Activated CD4-positive, alpha-beta T cell treated with anti-CD3 and anti-CD28 coated beads, Interleukin-2, amount 50 U/mL, for 16 hours (primary cell): ENCODE results near the gene GTSE1.

ENCODE experiments used
- DNase-seq: peaks from one replicate; pipeline ENCODE4 v3.0.0-alpha.2; 2020

GTSE1 gene

GRCh38 chr22:46275455-46276122 is 21.1 kb upstream of the GTSE1 start:
- DNase-seq: no peak

GRCh38 chr22:46276563-46276962 is 20.1 kb upstream of the GTSE1 start:
- DNase-seq: no peak

- no peak for DNase-seq
Observed at GRCh38 chr22:46278656-46279645, 17.7 kb upstream of the GTSE1 start.

DNA sequence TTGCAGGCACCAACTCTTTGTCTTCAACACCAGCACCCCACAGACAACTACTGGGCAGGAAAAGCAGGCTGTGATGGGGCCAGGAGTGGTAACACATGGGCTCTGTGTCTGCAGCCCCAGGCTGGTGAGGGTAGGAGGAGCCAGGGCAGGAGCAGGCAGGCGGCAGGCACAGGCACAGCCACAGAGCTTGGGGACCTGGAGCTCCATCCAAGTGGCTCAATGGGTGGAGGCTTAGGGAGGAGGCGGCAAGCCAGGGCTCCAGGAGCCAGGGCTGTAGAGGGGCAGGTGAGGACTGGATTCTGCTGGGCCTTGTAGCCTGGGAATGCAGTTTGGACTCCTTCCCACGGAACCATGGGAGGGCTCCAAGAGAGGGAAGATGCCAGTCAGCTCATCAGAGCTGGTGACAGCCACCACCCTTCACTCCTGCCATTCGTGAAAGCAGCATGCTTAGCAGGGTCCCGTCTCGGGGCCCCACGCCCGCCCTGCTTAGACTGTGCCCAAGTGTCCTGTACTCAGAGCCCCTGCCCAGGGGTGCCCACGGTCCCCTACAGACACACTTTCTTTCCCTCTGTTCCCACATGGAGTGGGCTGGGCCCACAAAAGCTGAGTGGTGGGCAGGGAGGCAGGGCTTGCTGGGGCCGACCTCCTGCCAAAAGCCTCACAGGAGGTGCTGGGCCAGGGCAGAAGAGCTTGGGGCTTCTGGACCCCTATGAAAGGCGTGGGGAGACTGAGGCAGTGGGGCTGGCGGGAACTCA is 16.4 kb upstream of the GTSE1 start:
- no peak for DNase-seq

GRCh38 chr22:46280999-46281623 is 15.6 kb upstream of the GTSE1 start:
- no peak for DNase-seq

- DNase-seq: no peak
Observed at GRCh38 chr22:46281866-46282678, 14.6 kb upstream of the GTSE1 start.

- DNase-seq: no peak
Observed at GRCh38 chr22:46286006-46286405, 10.7 kb upstream of the GTSE1 start.

DNA sequence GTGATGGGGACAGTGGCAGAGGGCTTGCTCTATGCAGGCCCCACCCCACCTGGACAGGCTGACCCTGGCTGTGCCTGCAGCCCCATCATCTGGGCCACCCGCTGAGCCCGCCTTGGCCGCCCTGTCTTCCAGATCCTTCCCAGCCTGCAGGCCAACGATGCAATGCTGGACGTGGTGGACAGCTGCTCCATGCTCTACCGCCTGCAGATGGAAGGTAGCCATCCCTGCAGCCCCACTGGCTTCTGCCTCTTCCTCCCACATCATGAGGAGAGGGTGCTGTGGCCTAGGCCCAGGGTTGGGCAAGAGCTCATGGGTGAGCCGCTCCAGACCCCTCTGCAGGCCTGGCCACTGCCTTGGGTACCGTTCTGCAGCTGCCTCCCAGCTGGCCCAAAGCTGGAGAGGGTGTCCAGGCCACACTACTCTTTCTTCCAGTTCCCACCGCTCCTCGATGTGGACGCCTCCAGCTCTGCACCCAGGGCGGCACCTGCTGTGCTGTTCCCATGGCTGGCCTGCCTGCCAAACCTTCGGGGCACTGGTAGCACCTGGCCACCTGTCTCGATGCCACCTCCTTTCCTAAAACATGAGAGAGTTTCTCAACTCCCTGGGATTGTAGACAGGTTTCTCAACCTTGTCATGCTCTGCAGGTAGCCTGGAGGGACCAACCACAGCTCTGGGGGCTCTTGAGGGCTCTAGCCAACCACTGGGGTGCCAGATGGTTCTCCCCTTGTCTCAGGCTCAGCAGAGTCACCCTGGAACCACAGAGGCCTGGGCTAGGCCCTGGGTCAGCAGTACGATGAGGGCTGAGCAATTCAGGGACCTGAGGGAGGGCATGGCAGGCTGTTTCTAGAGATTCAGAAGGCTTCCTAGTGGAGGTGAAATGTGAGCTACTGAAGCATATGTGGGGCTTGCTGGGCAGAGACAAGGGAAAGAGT is 9.5 kb upstream of the GTSE1 start:
- no peak for DNase-seq

DNA sequence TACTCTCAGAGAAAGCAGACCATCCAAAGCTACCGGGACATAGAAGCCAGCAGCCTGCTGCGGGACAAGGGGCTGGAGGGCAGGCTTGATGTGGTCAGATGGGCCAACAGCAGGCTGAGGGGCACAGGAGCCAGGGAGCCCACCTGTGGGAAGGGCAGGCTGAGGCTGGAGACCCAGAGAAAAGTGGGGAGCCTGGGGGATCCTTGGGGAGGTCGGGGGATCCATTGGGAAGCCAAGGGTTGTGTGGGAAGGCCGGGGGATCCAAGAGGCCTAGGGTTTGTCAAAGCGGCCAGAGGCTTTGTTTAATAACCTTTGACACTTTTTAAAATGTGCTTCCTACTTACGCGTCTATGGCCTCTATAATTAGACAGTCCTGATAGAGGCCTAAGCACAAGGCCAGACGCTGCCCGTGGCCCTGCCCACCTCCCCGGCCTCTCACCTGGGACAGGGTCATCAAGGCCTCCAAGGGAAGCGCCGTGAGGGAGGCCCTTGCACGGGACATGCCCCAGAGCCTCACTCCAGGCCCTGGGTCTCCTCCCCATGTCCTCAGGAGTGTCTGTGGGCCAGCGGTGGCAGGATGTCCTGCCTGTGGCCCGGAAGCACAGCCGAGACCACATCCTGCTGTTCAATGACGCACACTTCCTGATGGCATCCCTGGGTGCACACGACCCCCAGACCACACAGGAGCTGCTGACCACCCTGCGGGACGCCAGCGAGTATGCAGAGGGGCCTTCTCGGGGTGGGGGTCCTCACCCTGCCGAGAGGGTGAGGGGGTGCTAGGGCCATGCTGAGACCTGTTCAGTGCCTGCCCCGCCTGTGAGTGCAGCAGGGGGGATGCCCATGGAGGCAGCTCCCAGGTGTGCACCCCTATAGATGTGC is 8.6 kb upstream of the GTSE1 start:
- peak; percentile 67 for DNase-seq

DNA sequence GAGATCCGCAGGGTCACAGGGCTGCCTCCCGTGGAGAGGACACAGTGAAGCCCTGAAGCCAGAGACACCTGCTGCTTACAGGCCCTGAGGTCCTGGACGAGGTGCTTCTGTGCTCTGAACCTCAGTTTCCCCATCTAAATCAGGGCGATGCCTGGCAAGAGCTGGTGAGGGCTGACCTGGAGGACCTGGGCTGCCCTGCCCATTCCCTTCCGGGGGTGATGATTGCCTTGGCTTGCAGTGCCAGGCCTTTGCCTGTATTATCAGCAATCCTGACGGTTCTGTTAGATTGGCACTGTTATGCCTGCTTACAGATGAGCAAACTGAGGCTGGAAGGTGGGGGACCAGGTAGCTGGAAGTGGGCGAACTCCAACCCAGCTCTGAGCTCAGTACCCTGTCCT is 7.8 kb upstream of the GTSE1 start:
- DNase-seq: no peak

- no peak for DNase-seq
Observed at GRCh38 chr22:46289244-46289891, 7.3 kb upstream of the GTSE1 start.

GRCh38 chr22:46290121-46290842 is 6.4 kb upstream of the GTSE1 start:
- DNase-seq: no peak

DNA sequence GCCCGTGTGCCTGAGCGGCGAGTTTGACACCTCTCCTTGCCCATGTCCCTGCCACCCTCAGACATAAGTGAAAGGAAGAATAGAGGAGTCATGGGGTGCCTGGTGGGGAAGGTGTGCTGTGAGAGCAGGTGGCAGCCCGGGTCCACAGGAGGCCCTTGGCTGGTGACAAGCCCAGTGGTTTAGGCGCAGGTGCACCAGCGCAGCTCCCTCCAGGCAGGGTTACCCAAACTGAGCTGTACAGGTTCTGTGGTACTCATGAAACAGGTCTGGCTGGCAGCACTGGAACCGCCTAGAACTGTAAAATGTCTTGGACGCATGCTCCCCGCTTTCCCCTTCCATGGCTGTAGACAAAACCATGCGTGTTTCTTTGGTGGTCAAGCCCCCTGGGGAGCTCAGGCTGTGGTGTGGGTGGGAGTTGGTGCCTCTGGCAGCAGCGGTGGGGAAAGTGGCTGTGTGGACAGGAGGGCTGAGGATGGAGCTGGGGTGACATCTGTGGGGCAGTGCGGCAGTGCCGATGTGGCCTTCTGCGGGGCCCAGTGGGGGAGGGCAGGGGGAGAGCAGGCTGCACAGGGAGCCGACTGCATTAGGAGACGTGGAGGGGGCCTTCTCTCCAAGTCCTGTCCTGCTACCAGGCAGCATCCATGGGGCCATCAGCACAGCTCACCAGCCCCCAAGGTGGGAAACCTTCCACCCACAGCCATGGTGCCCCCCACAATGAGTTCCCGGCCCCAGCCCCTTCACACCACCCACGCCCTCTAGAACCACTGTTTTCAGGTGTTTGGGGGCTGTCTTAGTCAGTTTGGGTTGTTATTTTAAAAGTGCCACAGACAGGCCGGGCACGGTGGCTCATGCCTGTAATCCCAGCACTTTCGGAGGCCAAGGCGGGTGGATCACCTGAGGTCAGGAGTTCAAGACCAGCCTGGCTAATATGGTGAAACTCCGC is 5.6 kb upstream of the GTSE1 start:
- no peak for DNase-seq

GRCh38 chr22:46292173-46292572 is 4.5 kb upstream of the GTSE1 start:
- no peak for DNase-seq

- no peak for DNase-seq
Observed at GRCh38 chr22:46292732-46293131, 3.9 kb upstream of the GTSE1 start.

DNA sequence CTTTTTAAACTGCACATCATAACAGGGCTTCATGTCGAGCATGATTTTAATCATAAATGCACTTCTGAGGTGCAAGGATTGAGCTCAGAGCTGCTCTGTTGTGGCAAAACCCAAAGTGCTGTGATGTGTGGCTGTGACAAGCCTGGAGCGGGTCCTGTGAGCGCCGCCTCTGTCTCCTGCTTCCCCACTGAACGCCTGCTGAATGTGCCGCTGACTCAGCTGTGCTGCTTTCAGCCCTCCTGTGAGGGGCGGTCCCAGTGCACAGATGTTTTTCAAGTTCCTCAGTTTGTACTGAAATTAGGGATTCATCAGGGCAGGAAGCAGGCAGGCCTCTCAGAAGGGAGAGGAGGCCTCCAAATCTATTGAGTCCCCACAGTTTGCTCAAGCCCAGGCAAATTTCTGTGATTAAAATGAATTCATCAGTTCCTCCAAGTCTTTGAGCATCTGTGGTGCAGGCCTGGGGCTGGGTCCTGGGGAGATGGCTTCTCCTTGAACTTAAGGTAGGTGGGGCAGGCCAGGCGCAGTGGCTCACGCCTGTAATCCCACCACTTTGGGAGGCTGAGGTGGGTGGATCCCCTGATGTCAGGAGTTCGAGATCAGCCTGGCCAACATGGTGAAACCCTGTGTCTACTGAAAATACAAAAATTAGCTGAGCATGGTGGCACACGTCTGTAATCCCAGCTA is 3.0 kb upstream of the GTSE1 start:
- DNase-seq: no peak

DNA sequence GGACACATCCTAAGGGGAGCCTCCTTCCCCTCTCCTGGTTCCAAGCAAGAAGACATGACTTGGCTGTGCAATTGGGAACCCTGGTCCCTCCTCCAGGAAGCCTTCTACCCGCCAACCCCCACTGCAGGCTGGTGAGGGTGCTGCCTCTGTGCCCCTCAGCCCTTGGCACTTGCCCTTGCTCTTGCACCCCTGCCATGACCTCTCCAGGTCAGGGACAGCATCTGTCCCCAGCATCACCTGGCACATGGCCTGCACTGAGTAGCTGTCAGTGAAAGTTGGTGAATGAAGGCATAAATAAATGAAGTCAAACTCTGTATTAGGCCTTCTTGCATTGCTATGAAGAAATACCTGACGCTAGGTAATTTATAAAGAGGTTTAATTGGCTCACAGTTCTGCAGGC is 1.9 kb upstream of the GTSE1 start:
- DNase-seq: no peak
